NCI-H2196 (cell line): ENCODE results near the gene LIN28A.

Source experiments
- DNase-seq: peaks from one replicate; lab custom pipeline; 2025; ENCODE audit not compliant: unreplicated experiment; lab: John Stamatoyannopoulos, UW

The LIN28A gene

DNA sequence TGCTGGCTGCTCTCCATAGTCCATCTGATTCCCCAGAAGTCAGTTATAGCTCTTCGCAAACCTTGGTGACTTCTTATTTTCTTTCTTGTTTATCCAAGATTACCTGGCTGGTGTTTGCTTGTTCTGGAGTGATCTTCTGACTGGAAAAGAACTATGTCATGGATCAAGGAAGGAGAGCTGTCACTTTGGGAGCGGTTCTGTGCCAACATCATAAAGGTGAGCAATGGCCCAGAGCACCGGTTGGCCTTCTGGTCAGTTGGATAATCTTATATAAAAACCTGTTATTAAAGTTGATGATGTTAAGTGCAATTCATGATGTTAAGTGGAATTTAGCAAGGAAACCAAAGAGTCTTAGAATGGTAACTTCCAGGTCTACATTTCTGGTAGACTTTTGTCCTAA lies 22.2 kb downstream of the LIN28A start:
- DNase-seq, result no peak

DNA sequence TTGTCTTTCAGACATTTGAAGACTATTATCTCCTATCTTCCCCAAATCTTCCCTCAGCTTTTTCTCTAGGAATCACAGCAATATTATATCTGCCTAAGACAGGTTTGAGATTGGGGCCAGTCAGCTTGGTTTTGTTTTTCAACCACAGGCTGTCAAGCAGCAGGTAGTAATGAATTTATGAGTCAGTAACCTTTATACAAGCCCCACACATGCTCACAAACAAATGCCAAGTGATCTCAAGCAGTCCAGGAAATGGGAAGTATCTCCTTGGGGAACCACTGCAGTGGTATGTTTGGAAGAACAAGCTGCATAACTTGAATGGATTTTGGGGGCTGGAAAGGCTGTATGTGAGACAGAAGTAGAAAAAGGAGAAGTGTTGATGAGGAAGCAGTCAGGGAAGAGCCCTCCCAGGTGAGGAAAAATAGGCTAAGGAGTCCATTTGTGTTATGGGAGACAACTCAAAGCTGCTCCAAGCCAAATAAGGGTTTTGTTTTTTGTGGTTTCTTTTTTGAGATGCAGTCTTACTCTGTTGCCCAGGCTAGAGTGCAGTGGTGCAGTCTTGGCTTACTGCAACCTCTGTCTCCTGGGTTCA lies 23.6 kb downstream of the LIN28A start:
- no peak for DNase-seq

- no peak for DNase-seq
Measured at GRCh38 chr1:26438041-26438440, 27.4 kb downstream of the LIN28A start.

DNA sequence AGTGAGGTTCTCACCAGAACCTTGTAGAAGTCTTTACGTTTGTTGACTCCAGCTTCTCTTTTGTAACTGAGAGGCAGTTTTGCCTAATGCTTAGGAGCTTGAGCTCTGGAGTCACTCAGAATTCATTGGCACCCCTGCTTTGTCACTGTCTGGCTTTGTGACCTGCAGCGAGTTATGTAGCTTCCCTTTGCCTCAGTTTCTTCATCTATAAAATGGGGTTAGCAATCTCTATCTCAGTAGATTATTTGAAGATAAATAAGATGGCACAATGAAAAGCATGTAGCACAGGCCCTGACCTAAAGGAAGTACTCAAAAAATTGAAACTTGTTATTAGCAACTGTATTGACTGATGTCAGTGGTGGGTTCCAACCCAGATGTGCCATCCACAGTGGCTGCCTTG lies 29.6 kb downstream of the LIN28A start:
- no peak for DNase-seq

GRCh38 chr1:26449868-26450267 lies 39.3 kb downstream of the LIN28A start:
- no peak for DNase-seq

DNA sequence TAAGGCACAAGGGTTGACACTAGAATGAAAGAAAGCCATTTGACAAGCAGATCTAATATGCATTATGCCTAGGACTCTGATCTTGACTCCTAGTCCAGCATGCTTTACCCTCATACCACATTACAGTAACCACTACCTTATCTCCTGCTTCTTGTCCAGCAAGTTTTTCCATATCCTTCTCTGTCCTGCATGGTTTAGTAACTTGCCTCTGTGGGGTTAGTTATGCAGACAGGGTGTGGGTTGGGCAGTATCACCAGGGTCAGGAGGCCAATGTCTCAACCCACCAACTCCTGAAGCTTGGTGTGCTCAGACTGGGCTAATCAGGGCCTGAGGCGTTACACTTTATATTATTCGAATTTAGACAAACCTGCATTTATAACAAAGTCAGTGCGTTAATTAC lies 40.3 kb downstream of the LIN28A start:
- DNase-seq, result no peak

DNA sequence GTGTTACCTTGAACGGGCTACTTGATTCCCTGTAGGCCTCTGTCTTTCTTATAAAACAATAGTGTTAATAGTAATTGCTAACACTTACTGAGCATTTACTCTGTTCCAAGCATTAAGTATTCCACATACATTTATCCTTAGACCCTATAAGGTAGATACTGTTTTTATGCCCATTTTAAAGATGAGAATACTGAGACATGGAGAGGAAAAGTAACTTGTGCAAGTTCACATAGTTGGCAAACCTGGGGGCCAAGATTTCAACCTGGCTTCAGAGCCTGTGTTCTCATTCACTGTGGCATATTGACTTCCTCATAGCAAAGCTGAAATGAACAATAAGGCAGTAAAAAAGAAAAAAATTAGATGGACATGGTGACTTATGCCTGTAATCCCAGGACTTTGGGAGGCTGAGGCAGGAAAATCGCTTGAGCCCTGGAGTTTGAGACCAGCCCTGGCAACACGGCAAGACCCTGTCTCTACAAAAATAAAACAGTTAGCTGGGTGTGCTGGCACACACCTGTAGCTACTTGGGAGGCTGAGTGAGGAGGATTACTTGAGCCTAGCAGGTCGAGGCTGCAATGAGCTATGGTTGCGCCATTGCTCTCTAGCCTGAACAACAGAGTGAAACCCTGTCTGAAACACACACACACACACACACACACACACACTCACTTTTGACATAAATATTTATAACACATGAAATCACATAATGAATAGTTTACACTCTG lies 42.0 kb downstream of the LIN28A start:
- no peak for DNase-seq

- no peak for DNase-seq
Measured at GRCh38 chr1:26459148-26459547, 48.5 kb downstream of the LIN28A start.

GRCh38 chr1:26459573-26460031 lies 49.0 kb downstream of the LIN28A start:
- peak; percentile 70 for DNase-seq

GRCh38 chr1:26468911-26469310 lies 58.3 kb downstream of the LIN28A start:
- no peak for DNase-seq

- no peak for DNase-seq
Measured at GRCh38 chr1:26469558-26469957, 58.9 kb downstream of the LIN28A start.

DNA sequence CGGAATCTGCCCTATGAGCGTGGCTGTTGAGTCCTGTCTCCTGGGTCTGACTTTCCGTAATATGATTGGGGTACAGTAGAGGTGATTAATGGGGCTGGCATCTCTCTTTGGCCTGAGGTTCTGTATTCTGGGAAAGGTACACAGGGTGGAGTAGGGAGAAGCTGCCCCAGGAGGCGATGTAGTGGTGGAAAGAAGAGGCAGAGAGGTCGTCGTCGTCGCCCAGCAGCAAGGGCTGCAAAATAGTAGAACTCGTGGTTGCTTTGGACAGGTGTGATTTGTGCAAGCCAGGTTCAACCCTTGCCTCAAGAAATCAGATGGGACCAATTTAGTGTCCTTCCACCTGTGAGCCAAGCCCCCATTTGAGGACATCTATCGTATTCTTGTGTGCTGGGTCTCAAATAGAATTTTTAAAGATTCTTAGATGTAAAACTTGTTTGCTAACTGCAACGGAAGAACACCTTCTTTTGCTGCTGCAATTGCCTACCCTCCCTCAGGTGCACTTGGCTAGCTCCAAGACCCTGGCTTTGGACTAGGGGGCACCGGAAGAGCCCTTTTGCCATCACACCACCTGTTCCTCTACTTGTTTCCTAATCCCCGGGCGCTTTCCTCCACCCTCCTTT lies 60.4 kb downstream of the LIN28A start:
- DNase-seq, result no peak

DNA sequence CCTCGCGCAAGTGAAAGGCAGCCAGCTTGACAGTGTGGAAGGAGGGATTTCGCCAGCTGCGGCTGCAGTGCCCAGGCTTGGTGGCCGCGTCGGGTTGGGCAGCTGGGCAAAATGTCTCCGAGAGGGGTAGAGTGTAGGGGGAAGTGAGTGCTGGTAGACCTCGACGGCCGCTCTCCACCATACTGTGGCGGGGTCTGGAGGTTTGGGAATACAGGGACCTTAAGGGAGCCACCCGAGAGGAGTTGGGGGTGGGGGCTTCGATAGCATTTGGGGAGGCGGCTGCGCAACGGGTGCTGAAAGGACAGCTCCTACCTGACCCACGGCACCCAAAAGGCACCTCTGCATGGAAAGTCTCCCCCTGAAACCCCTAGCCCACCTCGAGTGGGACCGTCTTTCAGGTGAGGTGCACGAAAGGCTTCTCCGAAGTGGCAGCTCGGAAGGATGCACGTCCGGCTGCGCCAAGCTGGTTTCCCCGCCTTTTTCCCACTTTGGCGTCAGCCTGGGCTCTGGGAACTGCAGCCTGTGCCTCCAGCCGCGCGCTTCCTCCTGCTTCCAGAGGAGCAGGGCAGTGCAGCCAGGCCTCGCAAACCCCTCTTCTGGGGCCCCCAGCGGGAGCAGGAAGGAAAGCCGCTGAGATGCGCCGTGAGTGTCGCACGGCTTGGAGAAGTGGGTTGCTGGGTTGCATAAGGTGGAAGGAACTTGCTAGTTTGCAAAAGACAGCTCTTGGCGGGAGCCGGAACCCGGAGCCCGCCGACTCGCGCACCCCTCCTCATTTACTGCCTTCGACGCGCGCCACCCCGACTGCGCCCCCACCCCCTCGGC lies 61.1 kb downstream of the LIN28A start:
- DNase-seq, result peak; percentile 87

DNA sequence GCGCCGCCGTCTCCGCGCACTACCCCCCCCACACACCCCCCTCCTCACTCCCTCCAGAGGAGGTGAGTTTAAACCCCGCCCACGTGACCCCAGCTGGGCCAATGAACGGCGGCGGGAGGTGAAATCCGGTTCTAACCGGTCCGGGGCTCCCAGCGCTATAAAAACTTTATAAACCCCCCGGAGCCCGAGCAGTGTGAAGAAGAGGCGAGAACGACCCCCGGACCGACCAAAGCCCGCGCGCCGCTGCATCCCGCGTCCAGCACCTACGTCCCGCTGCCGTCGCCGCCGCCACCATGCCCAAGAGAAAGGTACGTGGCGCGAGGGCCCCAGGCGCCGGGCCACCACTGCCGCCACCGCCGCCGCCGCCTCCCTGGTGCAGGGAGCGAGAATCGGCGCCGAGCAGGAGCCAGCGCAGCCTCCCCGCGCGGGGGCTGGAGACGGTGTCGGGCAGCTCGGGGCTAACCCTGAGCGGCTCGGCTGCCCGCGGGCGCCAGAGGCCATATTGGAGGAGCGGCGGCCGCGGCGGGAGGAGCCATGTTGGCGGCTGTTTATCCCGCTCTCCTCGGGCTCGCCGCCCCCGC lies 61.8 kb downstream of the LIN28A start, which contains the start of gene HMGN2:
Gene HMGN2, plus strand, starts transcription at position 121 of the 581 bp plus-strand sequence. Its CDS starts 173 bp downstream, at position 294.
- peak; percentile 95 for DNase-seq

DNA sequence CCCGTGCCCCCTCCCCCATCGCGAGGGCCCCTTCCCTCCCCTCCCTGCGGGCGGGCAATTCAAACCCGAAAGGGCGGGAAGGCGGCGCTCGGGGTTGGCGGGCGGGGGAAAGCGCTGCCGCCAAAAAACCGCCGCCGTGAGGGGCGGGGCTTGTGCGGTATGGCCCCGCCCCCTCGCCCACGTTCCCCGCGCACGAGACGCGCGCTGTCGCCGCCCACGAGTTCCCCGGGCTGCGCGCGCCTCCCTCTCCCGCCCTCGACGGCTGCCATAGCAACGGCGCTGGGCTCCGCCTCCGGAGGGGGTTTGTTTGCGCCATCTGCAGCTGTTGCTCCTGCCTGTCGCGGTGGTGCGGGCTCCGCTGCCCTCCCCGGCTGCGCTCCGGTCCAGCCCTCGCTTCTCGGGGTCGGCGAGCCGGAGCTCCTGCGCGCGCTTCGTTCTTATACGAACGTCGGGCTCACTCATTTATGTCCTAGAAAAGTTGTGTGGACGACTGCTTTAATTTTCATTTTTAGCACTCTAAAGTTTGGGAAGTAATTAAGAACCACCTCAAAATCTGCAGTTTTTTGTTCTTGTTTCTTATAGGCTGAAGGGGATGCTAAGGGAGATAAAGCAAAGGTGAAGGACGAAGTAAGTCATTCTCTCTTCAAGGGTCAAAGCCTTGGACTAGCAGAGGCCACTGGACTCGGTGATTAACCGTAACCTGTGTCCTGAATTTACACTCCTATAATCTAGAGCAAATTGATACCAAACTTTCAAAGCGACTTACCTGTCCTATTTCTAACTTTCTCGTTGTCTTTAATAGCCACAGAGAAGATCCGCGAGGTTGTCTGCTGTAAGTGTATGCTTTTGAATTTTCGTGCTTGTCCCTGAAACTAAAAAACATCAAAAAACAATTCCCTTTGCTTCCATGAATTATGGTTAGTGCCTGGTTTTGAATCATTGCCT lies 62.6 kb downstream of the LIN28A start:
- peak; percentile 95 for DNase-seq

DNA sequence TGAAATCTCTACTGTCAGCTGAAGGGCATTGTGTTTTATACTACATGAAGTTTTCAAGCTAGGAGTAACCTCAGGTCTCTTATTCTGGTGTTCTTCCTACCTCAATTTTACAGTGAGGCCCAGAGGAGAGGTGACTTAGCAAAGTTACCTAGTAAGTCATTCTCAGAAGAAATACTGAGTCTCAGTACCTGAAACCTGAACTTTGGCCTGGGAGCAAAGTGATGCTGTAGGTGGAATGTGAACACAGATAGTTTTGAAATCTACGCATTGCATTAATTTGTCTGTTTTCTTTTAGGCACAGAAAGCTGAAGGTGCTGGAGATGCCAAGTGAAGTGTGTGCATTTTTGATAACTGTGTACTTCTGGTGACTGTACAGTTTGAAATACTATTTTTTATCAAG lies 64.2 kb downstream of the LIN28A start:
- no peak for DNase-seq

DNA sequence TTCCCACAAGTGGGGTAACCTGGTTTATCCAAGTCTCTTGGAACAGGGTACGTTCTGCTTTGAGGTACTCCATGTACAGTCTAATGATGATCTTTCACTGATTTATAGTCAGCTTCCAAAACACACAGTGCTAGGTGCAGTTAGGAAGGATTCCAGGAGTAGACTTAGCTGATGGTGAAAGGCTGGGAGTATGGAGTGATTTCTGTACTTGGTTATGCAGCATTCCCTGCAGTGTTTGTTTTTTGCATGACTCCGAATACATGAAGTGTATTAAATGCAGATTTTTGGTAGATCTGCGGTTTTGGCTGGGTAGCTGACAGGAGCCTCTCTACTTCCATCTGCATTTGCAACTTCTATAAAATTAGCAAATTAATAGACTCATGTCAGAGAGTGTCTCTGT lies 65.4 kb downstream of the LIN28A start:
- DNase-seq, result no peak

DNA sequence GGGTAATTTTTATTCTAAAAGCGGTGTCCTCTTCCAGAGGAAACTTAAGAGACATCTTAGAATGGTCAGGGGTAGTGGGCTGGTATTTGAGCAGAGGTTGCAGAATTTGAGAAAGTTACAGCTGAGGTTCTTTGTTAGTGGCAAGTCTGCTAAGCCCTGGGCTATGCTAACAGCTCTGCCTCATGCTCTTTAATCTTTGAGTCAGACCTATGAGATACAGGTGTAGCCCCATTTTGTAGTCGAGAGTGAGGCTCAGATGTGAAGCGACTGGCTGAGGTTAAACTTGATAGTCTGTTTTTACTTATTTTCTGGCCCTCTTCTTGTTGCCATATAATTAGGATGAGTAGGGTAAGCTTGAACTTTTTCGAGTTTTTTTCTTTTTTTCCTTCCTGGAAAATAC lies 66.3 kb downstream of the LIN28A start:
- DNase-seq, result no peak

GRCh38 chr1:26477446-26478152 lies 67.0 kb downstream of the LIN28A start:
- no peak for DNase-seq
